IgD-negative memory B cell (primary cell): ENCODE measurements around the gene TMEM119. TPM values are rescaled to one million over a fixed set of nuclear protein-coding genes. Genes with fewer than 3 reads are reported as not detected.

Source experiments
- H3K27ac Mint-ChIP-seq, 3 donors: one replicate each; pipeline ENCODE4 v1.8.0; 2020 to 2022; ENCODE audit warnings: mild to moderate bottlenecking in 3 of 3, mixed read lengths in 3 of 3, moderate library complexity in 1 of 3
- H3K27me3 Mint-ChIP-seq: one replicate; pipeline ENCODE4 v1.8.0; 2021; ENCODE audit warnings: mixed read lengths
- H3K36me3 Mint-ChIP-seq: one replicate; pipeline ENCODE4 v1.8.0; 2020; ENCODE audit warnings: mild to moderate bottlenecking, mixed read lengths
- H3K4me1 Mint-ChIP-seq, 3 donors: one replicate each; pipeline ENCODE4 v1.8.0; 2020 to 2022; ENCODE audit warnings: mixed read lengths in 3 of 3, mild to moderate bottlenecking in 1 of 3
- H3K4me3 Mint-ChIP-seq, 4 donors: one replicate each; pipeline ENCODE4 v1.8.0; 2020 to 2022; ENCODE audit warnings: mild to moderate bottlenecking in 4 of 4, mixed read lengths in 4 of 4, moderate library complexity in 3 of 4
- H3K9me3 Mint-ChIP-seq, 3 donors: one replicate each; pipeline ENCODE4 v1.8.0; 2020 to 2021; ENCODE audit warnings: mixed read lengths in 3 of 3, mild to moderate bottlenecking in 1 of 3
- polyA plus RNA-seq: library from polyadenylated mRNA; unstranded; fragments of 300-500 nt; fragmentation: Illumina TruSeq; gene quantifications from one replicate; pipeline ENCODE4 v1.2.3, GENCODE V29; 2021

The TMEM119 gene, protein sequence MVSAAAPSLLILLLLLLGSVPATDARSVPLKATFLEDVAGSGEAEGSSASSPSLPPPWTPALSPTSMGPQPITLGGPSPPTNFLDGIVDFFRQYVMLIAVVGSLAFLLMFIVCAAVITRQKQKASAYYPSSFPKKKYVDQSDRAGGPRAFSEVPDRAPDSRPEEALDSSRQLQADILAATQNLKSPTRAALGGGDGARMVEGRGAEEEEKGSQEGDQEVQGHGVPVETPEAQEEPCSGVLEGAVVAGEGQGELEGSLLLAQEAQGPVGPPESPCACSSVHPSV
- polyA plus RNA-seq, result 0.33 TPM

- no peaks in the 10 kb centered on the region for H3K36me3 Mint-ChIP-seq
- no peak within 1 kb of the TSS for H3K27ac Mint-ChIP-seq
- peaks cover 0 to 3% (median 0%) of the 10 kb centered on the region in 3 donors for H3K4me1 Mint-ChIP-seq
- no peak within 1 kb of the TSS for H3K4me3 Mint-ChIP-seq
- no peaks in the 10 kb centered on the region for H3K9me3 Mint-ChIP-seq
- H3K27me3 Mint-ChIP-seq, result no peaks in the 10 kb centered on the region
These were observed at the start of gene TMEM119 for GRCh38 chr12:108597559-108598471. Gene TMEM119 (minus strand): TSS chr12:108598084. CDS start chr12:108592383, 5,701 bp downstream.

DNA sequence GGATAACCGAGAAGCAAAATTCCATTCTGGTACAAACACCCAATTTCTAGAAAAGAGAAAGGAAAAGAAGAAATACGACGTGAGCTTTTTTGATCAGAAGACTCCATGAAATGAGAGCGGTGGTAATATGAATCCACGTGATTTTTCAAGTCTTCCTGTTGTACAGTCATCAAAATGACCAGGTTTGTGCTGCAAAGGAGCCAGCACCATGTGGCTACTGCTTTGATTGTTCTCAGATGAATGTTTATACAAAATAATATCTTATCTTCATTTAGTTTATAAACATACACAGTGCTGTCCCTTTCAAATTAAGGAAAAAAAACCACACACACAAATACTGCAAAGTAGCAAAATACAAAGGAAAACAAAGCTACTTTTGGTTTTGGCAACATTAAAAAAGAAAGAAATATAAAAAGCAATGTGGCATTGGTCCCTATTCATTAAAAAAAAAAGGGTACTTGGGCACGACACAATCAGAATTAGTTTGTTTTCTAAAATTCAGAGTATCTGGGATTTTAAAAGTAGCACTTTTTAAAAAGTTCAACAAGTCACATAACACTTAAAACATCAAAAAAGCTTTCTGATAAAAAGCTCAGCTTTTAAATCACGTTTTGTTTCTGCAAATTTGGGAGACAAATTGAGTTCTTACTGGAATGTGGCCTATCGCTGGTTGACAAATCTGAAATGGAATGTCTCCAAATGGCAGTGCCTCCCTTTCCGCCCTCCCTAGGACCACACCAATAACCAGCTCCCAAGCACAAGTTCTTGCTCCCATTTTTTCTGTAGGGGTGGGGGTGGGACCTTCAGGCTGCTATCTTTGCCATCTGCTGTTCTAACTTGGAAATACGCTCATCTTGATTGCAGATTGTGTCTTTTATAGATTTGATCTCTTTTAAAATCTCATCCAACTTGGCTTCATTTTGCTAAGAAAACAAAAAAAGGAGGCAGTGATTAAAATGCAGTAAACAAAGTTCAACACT is 49.0 kb upstream of the TMEM119 start:
- H3K4me1 Mint-ChIP-seq, result peaks cover 13 to 42% (median 21%) of the 10 kb centered on the region in 3 donors
- H3K27me3 Mint-ChIP-seq, result no peaks in the 10 kb centered on the region
- peaks cover 9% of the 10 kb centered on the region for H3K36me3 Mint-ChIP-seq
- H3K27ac Mint-ChIP-seq, result peak overlapping the region in 2 of 3 donors; percentile 65 to 71
- no peaks in the 10 kb centered on the region for H3K9me3 Mint-ChIP-seq
- peak overlapping the region in 1 of 4 donors; percentile 82 for H3K4me3 Mint-ChIP-seq

- Mint-ChIP-seq H3K27me3 (no peaks in the 10 kb centered on the region), H3K9me3 (no peaks in the 10 kb centered on the region), H3K4me3 (no peak overlapping the region), H3K4me1 (peaks cover 19 to 51% (median 31%) of the 10 kb centered on the region in 3 donors), H3K27ac (peak overlapping the region in 2 of 3 donors; percentile 19 to 71), H3K36me3 (peaks cover 8% of the 10 kb centered on the region)
These were observed 48.1 kb upstream of the TMEM119 start for GRCh38 chr12:108645686-108646599.

DNA sequence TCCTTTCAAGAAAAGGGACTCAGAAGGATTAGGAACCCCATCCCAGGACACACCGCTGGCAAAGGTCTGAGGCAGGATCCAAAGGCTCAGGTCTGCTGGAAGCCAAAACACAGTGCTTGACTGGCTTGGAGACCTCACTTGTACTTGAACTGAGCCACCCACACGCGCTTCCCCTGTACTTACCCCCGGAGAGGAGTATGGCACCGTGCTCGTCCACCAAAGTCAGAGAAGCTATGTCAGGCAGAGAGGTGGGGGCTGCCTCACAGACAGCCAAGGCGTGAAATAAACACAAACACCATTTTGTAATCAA is 46.9 kb upstream of the TMEM119 start:
- H3K9me3 Mint-ChIP-seq, result no peaks in the 10 kb centered on the region
- H3K4me3 Mint-ChIP-seq, result no peak overlapping the region
- peaks cover 27 to 59% (median 35%) of the 10 kb centered on the region in 3 donors for H3K4me1 Mint-ChIP-seq
- H3K36me3 Mint-ChIP-seq, result peaks cover 10% of the 10 kb centered on the region
- no peaks in the 10 kb centered on the region for H3K27me3 Mint-ChIP-seq
- peak overlapping the region in 1 of 3 donors; percentile 85 for H3K27ac Mint-ChIP-seq

GRCh38 chr12:108643941-108644810 is 46.3 kb upstream of the TMEM119 start:
- Mint-ChIP-seq H3K4me3 (no peak overlapping the region), H3K27me3 (no peaks in the 10 kb centered on the region), H3K36me3 (peaks cover 14% of the 10 kb centered on the region), H3K4me1 (peaks cover 31 to 60% (median 34%) of the 10 kb centered on the region in 3 donors), H3K9me3 (no peaks in the 10 kb centered on the region), H3K27ac (peak overlapping the region; percentile 46 to 78 (median 60))

- peak overlapping the region in 3 of 4 donors; percentile 28 to 78 (median 73) for H3K4me3 Mint-ChIP-seq
These were observed 45.2 kb upstream of the TMEM119 start for GRCh38 chr12:108642899-108643654.

DNA sequence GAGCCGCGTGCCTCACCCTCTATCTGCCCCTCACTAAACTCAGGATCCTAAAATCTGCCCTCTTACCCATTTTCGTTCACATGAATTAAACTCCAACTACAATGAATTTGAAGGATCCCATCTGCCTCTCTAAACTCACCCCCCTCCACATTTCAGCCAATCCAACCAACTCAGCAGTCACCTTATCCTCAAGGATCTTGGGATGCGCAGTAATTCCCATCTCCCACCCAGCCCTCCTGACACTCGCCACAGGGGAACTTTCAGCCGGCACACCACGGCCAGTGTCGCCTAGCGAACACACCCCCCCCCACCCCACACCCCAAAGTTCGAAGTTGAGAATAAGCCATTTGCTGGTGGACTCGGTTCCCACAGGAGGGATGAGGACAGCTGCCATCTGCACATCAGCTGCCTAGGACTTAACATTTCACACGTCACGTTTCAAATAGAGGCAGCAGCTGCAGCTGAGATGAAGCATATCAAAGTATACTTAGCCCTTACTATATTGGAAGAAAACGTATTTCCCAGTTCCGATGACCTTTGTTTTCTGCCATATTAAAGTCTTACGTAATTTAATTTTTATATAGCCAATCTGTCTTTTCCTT is 44.5 kb upstream of the TMEM119 start:
- Mint-ChIP-seq H3K4me1 (peaks cover 38 to 70% (median 43%) of the 10 kb centered on the region in 3 donors), H3K27me3 (no peaks in the 10 kb centered on the region), H3K9me3 (no peaks in the 10 kb centered on the region), H3K27ac (peak overlapping the region; percentile 85 to 93 (median 87)), H3K4me3 (peak overlapping the region; percentile 39 to 78 (median 69)), H3K36me3 (peaks cover 13% of the 10 kb centered on the region)

More at GRCh38 chr12:108642899-108643654, 45.2 kb upstream of the TMEM119 start:
- peak overlapping the region in 2 of 3 donors; percentile 87 to 93 for H3K27ac Mint-ChIP-seq
- H3K9me3 Mint-ChIP-seq, result no peaks in the 10 kb centered on the region
- no peaks in the 10 kb centered on the region for H3K27me3 Mint-ChIP-seq
- peaks cover 13% of the 10 kb centered on the region for H3K36me3 Mint-ChIP-seq
- H3K4me1 Mint-ChIP-seq, result peaks cover 35 to 66% (median 40%) of the 10 kb centered on the region in 3 donors

GRCh38 chr12:108641446-108642268 is 43.8 kb upstream of the TMEM119 start:
- H3K36me3 Mint-ChIP-seq, result peaks cover 13% of the 10 kb centered on the region
- H3K27me3 Mint-ChIP-seq, result no peaks in the 10 kb centered on the region
- peaks cover 36 to 71% (median 48%) of the 10 kb centered on the region in 3 donors for H3K4me1 Mint-ChIP-seq
- H3K9me3 Mint-ChIP-seq, result no peaks in the 10 kb centered on the region
- peak overlapping the region; percentile 39 to 78 (median 69) for H3K4me3 Mint-ChIP-seq
- peak overlapping the region; percentile 85 to 93 (median 87) for H3K27ac Mint-ChIP-seq

DNA sequence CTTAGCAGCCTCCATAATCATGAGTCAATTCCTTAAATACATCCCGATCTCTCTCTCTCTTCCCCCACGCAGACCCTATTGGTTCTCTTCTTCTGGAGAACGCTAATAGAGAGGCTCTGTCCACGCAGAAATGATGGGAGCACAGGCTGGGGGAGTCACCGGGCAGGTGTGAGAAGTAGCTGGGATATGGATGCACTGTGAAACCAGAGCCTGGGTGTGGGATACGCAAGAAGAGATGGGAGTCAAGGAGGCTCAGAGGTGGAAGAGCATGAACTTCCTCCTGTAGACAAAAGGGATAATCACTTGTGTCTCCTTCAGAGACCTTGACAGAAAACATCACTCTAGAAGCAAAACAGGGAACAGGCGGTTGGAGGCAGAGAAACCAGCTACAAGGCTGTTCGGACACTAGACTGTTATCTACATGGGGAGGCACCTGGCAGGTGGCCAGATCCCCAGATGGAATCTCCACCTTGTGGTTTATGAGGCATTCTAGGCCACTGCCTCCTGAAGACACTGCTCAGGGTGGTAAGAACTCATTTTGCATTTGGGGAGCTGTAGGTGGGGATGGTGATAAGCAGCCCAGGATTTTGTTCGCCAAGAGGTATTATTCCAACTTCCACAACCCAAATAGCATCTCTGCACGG is 43.0 kb upstream of the TMEM119 start:
- Mint-ChIP-seq H3K4me3 (peak overlapping the region; percentile 35 to 78 (median 69)), H3K9me3 (no peaks in the 10 kb centered on the region), H3K36me3 (peaks cover 13% of the 10 kb centered on the region), H3K27ac (peak overlapping the region; percentile 18 to 87 (median 84)), H3K4me1 (peaks cover 36 to 70% (median 50%) of the 10 kb centered on the region in 3 donors), H3K27me3 (no peaks in the 10 kb centered on the region)

DNA sequence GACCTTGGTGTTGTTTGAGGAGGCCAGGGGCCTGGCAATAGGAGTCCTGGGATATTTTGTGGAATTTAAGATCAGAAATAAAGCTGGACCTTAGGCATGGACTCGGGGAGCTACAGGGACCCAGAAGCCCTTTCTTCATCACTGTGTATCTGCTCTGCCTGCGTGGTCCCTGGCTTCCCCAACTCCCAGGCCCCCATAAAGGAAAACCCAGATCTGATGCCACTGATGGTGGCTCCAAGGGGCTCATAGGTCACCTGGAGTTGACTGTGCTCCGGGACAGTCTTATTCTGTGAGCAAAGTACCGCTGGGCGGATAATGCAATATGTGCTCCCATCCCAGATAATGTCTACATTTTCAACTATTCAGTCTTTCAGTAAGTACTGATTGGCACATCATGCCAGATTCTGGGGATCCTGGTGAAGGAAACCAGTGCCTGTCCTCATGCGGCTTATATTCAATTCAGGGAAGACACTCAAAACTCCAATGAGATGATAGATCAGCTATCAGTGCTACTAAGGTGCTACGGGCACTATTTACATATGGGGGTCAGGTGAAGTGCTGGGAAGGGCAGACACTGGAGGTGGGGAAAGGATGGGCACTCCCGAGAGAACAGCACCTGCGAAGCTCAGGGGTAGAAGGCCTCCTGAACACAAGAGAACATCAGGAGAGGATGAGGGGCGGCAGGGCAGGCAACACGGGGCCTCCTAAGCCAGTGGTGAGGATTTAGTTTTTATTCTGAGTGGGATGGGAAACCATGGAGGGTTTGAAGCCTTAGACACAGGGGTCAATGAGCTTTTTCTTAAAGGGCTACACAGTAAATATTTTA is 41.3 kb upstream of the TMEM119 start:
- peak overlapping the region; percentile 54 to 90 (median 80) for H3K4me3 Mint-ChIP-seq
- peaks cover 9% of the 10 kb centered on the region for H3K36me3 Mint-ChIP-seq
- H3K27me3 Mint-ChIP-seq, result no peaks in the 10 kb centered on the region
- H3K9me3 Mint-ChIP-seq, result no peaks in the 10 kb centered on the region
- H3K27ac Mint-ChIP-seq, result peak overlapping the region; percentile 74 to 100 (median 87)
- peaks cover 36 to 67% (median 55%) of the 10 kb centered on the region in 3 donors for H3K4me1 Mint-ChIP-seq
